Lower lobe of right lung (tissue), 2 donors: ENCODE results near the gene ECD. TPM values are rescaled to one million over a fixed set of nuclear protein-coding genes. Genes with fewer than 3 reads are reported as not detected.
A peak's percentile ranks its signal among the peaks of the same experiment; 100 is the strongest.

Source experiments
- ATAC-seq, 2 donors: fragments of 200-7000 bp; cut with Tn5 transposase; one replicate each; pipeline ENCODE4 v1.9.1; 2020 to 2022; ENCODE audit warnings: mild to moderate bottlenecking in 2 of 2, moderate library complexity in 2 of 2
- DNase-seq: peaks from one replicate; pipeline ENCODE4 v3.0.0-alpha.2; 2020
- H3K27ac ChIP-seq: fragments of 200-600 bp; one replicate; pipeline ENCODE4 v1.8.0; 2022
- H3K27me3 ChIP-seq: fragments of 200-600 bp; one replicate; pipeline ENCODE4 v1.8.0; 2022; ENCODE audit warnings: low read depth
- H3K36me3 ChIP-seq: fragments of 200-600 bp; one replicate; pipeline ENCODE4 v1.8.0; 2022; ENCODE audit warnings: mild to moderate bottlenecking
- H3K4me1 ChIP-seq: fragments of 200-600 bp; one replicate; pipeline ENCODE4 v1.8.0; 2022
- H3K4me3 ChIP-seq: fragments of 200-600 bp; one replicate; pipeline ENCODE4 v1.8.0; 2022; ENCODE audit warnings: mild to moderate bottlenecking
- H3K9me3 ChIP-seq: fragments of 200-600 bp; one replicate; pipeline ENCODE4 v1.8.0; 2022
- intact Hi-C: fragments of 100-400 bp; cut with DNase I; formaldehyde crosslinking; loops from one replicate; pipeline ENCODE4 v1.11.0; 2022
- total RNA-seq: library from RNA; stranded (reverse); fragmentation: NEBNext Ultra II Directional; extraction: Animal tissue kit (Norgen Biotek cat#: 25700); gene quantifications from one replicate; pipeline ENCODE4 v1.2.1, GENCODE V29; 2021
- TF ChIP-seq, protein P1 (sequence below): fragments of 200-600 bp; IDR thresholded peaks from one replicate; pipeline ENCODE4 v1.8.0; 2022; ENCODE audit warnings: antibody characterized with exemption, mild to moderate bottlenecking
- donor health status: DM: no; HTN: yes; CAD: no; lungs with severe emphysema.

ECD gene
- total RNA-seq, 1 donor from 2014 or later = 26.3 TPM

DNA sequence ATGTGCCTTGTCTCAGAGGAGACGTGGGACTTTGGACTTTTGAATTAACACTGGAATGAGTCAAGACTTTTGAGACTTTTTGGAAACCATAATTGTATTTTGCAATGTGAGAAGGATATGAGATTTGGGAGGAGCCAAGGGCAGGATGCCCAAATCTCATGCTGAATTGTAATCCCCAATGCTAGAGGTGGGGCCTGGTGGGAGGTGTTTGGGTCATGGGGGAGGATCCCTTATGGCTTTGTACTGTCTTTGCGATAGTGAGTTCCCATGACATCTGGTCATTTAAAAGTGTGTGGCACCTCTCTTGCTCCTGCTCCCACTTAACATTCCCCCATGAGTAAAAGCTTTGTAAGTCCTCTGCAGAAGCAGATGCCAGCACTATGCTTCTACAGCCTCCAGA lies 40.1 kb upstream of the ECD start:
- H3K9me3 ChIP-seq = no peaks in the 10 kb centered on the region
- DNase-seq (no peak), ATAC-seq (no peak)
- peaks cover 16% of the 10 kb centered on the region for H3K36me3 ChIP-seq
- H3K27ac ChIP-seq = no peak overlapping the region
- TF ChIP-seq, protein P1, sequence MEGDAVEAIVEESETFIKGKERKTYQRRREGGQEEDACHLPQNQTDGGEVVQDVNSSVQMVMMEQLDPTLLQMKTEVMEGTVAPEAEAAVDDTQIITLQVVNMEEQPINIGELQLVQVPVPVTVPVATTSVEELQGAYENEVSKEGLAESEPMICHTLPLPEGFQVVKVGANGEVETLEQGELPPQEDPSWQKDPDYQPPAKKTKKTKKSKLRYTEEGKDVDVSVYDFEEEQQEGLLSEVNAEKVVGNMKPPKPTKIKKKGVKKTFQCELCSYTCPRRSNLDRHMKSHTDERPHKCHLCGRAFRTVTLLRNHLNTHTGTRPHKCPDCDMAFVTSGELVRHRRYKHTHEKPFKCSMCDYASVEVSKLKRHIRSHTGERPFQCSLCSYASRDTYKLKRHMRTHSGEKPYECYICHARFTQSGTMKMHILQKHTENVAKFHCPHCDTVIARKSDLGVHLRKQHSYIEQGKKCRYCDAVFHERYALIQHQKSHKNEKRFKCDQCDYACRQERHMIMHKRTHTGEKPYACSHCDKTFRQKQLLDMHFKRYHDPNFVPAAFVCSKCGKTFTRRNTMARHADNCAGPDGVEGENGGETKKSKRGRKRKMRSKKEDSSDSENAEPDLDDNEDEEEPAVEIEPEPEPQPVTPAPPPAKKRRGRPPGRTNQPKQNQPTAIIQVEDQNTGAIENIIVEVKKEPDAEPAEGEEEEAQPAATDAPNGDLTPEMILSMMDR = no peak
- intact Hi-C loops = no loop called here
- H3K4me1 ChIP-seq = no peaks in the 10 kb centered on the region
- H3K4me3 ChIP-seq = no peak overlapping the region
- H3K27me3 ChIP-seq = no peaks in the 10 kb centered on the region

DNA sequence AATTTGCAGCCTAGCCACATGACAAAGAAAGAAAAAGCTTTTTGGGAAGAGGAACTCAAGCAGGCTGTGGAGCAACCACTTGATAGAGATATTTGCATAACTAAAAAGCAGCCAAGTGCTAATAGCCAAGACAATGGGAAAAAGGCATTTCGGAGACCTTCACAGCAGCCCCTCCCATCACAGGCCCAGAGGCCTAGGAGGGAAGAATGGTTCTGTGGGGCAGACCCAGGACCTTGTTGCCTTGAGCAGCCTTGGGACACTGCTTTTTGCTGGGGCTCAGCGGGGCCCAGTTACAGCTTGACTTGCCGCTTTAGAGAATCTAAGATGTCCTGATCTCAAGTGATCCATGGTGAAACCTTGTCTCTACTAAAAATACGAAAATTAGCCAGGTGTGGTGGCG lies 38.6 kb upstream of the ECD start:
- no peaks in the 10 kb centered on the region for H3K4me1 ChIP-seq
- intact Hi-C loops = no loop called here
- no peaks in the 10 kb centered on the region for H3K9me3 ChIP-seq
- H3K27me3 ChIP-seq = no peaks in the 10 kb centered on the region
- H3K27ac ChIP-seq = no peak overlapping the region
- TF ChIP-seq, protein P1 = no peak
- ATAC-seq = no peak
- DNase-seq = no peak
- H3K36me3 ChIP-seq = peaks cover 16% of the 10 kb centered on the region
- no peak overlapping the region for H3K4me3 ChIP-seq

DNA sequence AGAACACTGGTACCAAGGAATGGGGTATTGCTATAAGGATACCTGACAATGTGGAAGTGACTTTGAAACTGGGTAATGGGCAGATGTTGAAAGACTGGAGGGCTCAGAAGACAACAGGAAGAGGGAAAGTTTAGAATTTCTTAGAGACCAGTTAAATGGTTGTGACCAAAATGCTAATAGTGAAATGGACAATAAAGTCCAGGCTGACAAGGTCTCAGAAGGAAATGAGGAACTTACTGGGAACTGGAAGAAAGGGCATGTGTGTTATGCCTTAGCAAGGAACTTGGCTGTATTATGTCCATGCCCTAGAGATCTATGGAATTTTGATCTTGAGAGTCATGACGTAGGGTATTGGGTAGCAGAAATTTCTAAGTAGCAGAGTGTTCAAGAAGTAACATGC lies 38.1 kb upstream of the ECD start:
- DNase-seq = no peak
- Histone ChIP-seq H3K36me3 (peaks cover 15% of the 10 kb centered on the region), H3K4me3 (no peak overlapping the region), H3K9me3 (no peaks in the 10 kb centered on the region), H3K4me1 (no peaks in the 10 kb centered on the region), H3K27me3 (no peaks in the 10 kb centered on the region), H3K27ac (no peak overlapping the region)
- intact Hi-C loops = no loop called here
- TF ChIP-seq, protein P1 = no peak
- ATAC-seq = peak; percentile 46 to 51

DNA sequence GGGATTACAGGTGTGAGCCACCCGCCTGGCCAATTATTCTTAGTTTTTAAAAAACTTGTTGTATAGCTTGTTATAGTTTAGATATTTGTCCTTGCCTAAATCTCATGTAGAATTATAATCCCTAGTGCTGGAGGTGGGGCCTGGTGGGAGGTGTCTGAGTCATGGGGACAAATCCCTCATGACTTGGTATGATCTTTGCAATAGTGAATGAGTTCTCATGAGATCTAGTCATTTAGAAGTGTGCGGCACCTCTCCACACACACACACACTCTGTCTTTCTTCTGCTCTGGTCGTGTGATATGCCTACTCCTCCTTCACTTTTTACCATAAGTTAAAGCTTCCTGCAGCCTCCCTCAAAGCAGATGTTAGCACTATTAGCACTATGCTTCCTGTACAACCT lies 37.3 kb upstream of the ECD start:
- ATAC-seq = no peak
- TF ChIP-seq, protein P1 = no peak

DNA sequence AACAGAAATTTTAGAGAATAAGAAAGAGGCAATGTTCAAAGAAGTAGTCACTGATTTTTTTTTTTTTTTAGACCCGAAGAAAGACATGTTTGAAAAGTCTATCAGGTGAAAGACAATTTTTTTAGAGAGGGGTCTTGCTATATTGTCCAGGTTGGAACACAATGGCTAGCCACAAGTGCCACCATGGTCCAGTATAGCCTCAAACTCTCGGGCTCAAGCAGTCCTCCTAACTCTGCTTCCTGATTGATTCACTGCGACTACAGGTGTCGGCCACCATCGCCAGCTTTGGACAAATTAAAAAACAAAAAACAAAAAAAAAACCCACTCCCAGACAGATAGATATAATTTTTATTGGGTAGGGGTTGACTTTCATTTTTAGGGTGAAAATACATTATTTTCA lies 22.4 kb upstream of the ECD start:
- intact Hi-C loops = no loop called here
- H3K27ac ChIP-seq = no peak overlapping the region
- H3K27me3 ChIP-seq = no peaks in the 10 kb centered on the region
- no peaks in the 10 kb centered on the region for H3K9me3 ChIP-seq
- peaks cover 27% of the 10 kb centered on the region for H3K36me3 ChIP-seq
- TF ChIP-seq, protein P1 = no peak
- H3K4me1 ChIP-seq = no peaks in the 10 kb centered on the region
- DNase-seq = no peak
- H3K4me3 ChIP-seq = no peak overlapping the region
- ATAC-seq = no peak

More for the DNA sequence above, 37.3 kb upstream of the ECD start:
- Histone ChIP-seq H3K4me3 (no peak overlapping the region), H3K4me1 (no peaks in the 10 kb centered on the region), H3K27me3 (no peaks in the 10 kb centered on the region), H3K27ac (no peak overlapping the region), H3K36me3 (peaks cover 12% of the 10 kb centered on the region), H3K9me3 (no peaks in the 10 kb centered on the region)
- intact Hi-C loops = no loop called here
- DNase-seq = no peak

DNA sequence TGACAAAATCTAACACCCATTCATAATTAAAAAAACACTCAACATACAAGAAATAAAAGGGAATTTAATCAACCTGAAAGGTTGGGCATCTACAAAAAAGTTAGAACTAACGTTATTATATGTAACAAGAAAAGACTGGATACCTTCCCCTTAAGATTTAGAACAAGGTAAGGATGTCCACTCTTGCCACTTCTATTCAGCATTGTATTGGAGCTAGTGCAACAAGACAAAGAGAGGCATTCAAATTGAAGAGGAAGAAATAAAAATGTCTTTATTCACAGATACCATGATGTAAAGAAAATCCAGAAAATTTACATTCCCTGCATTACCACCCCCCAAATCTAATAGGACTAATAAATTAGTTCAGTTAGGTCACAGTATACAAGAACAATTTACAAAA lies 18.5 kb upstream of the ECD start:
- DNase-seq (no peak), ATAC-seq (no peak)
- no peak overlapping the region for H3K27ac ChIP-seq
- no peaks in the 10 kb centered on the region for H3K9me3 ChIP-seq
- no peaks in the 10 kb centered on the region for H3K4me1 ChIP-seq
- H3K27me3 ChIP-seq = no peaks in the 10 kb centered on the region
- TF ChIP-seq, protein P1 = no peak
- no peak overlapping the region for H3K4me3 ChIP-seq
- intact Hi-C loops = no loop called here
- H3K36me3 ChIP-seq = peaks cover 25% of the 10 kb centered on the region
